ENCODE measurements around the gene LNP1.
A peak's percentile ranks its signal among the peaks of the same experiment; 100 is the strongest.
"Not testable (repeated sequence)": the region's sequence is repeated elsewhere in the genome, so short reads cannot be mapped to it uniquely, and the experiment has no call there.

LNP1 gene

GRCh38 chr3:100400780-100401673 is at the start of gene LNP1, which contains the start of gene TOMM70:
Gene LNP1, plus strand, starts transcription at chr3:100401539. Its CDS starts 28,191 bp downstream, at chr3:100429730.
Gene TOMM70, minus strand, starts transcription at chr3:100401089. Its CDS starts 140 bp downstream, at chr3:100400949.
- peak; percentile 93 for DNase-seq (ENCODE audit: low spot score)

- DNase-seq (ENCODE audit: low spot score), result not testable (repeated sequence)
Measured at GRCh38 chr3:100351770-100352169, 49.6 kb upstream of the LNP1 start.

- no peak for DNase-seq (ENCODE audit: low spot score)
Measured at GRCh38 chr3:100352296-100353231, 48.8 kb upstream of the LNP1 start.

GRCh38 chr3:100354850-100355249 is 46.5 kb upstream of the LNP1 start:
- no peak for DNase-seq (ENCODE audit: low spot score)

GRCh38 chr3:100358413-100358812 is 42.9 kb upstream of the LNP1 start:
- DNase-seq (ENCODE audit: low spot score), result no peak

GRCh38 chr3:100359035-100359434 is 42.3 kb upstream of the LNP1 start:
- no peak for DNase-seq (ENCODE audit: low spot score)

GRCh38 chr3:100360757-100361496 is 40.4 kb upstream of the LNP1 start:
- no peak for DNase-seq (ENCODE audit: low spot score)

GRCh38 chr3:100361897-100362296 is 39.4 kb upstream of the LNP1 start:
- DNase-seq (ENCODE audit: low spot score), result no peak

- no peak for DNase-seq (ENCODE audit: low spot score)
Measured at GRCh38 chr3:100364421-100364820, 36.9 kb upstream of the LNP1 start.

GRCh38 chr3:100366424-100366823 is 34.9 kb upstream of the LNP1 start:
- no peak for DNase-seq (ENCODE audit: low spot score)

GRCh38 chr3:100368441-100368840 is 32.9 kb upstream of the LNP1 start:
- no peak for DNase-seq (ENCODE audit: low spot score)

GRCh38 chr3:100370756-100371155 is 30.6 kb upstream of the LNP1 start:
- no peak for DNase-seq (ENCODE audit: low spot score)

GRCh38 chr3:100374521-100374920 is 26.8 kb upstream of the LNP1 start:
- DNase-seq (ENCODE audit: low spot score), result no peak

- no peak for DNase-seq (ENCODE audit: low spot score)
Measured at GRCh38 chr3:100376301-100376700, 25.0 kb upstream of the LNP1 start.

GRCh38 chr3:100384733-100385525 is 16.4 kb upstream of the LNP1 start:
- DNase-seq (ENCODE audit: low spot score), result no peak

GRCh38 chr3:100386437-100387074 is 14.8 kb upstream of the LNP1 start:
- no peak for DNase-seq (ENCODE audit: low spot score)

GRCh38 chr3:100389025-100389424 is 12.3 kb upstream of the LNP1 start:
- DNase-seq (ENCODE audit: low spot score), result no peak

- no peak for DNase-seq (ENCODE audit: low spot score)
Measured at GRCh38 chr3:100395679-100396431, 5.5 kb upstream of the LNP1 start.

GRCh38 chr3:100396967-100397366 is 4.4 kb upstream of the LNP1 start:
- no peak for DNase-seq (ENCODE audit: low spot score)
